ENCODE results near the gene ADAMTS17. TPM values are rescaled to one million over a fixed set of nuclear protein-coding genes. Genes with fewer than 3 reads are reported as not detected.

The ADAMTS17 gene
- total RNA-seq, 1 experiment from 2014 or later: 3.2 TPM

- Histone ChIP-seq H3K4me3 (no peak overlapping the region), H3K79me2 (ENCODE audit: low read depth) (no peaks in the 10 kb centered on the region), H3K4me2 (no peak overlapping the region), H3K4me1 (replicated peaks; ENCODE audit: insufficient read depth) (no peaks in the 10 kb centered on the region), H3K9me2 (ENCODE audit: insufficient read depth) (no peaks in the 10 kb centered on the region; the same call in 1 of the 2 replicates), H3K9me3 (ENCODE audit: insufficient read depth, low read depth) (no peaks in the 10 kb centered on the region), H3K27me3 (ENCODE audit: insufficient read depth, low read depth) (no peaks in the 10 kb centered on the region), H3K36me3 (ENCODE audit: low read depth) (no peaks in the 10 kb centered on the region), H3K27ac (no peak overlapping the region), H2AFZ (no peak overlapping the region), H4K20me1 (ENCODE audit: insufficient read depth) (no peaks in the 10 kb centered on the region), H3F3A (ENCODE audit: insufficient read depth, low read depth) (no peaks in the 10 kb centered on the region)
- POLR2A ChIA-PET (ENCODE audit: unreplicated experiment): no interaction called here
- CTCF ChIA-PET: no interaction called here
- no peak for DNase-seq
- no TSS peak for BruUV-seq (replicated peaks)
- intact Hi-C loops (cut with micrococcal nuclease; ENCODE audit: unreplicated experiment): no loop called here
- TF ChIP-seq CTCF (conservative IDR thresholded peaks at IDR 0.05) (no peak), EZH2 (IDR thresholded peaks at IDR 0.05; ENCODE audit: low read depth) (no peak)
Measured at GRCh38 chr15:100314809-100315400, 26.9 kb downstream of the ADAMTS17 start.

- Histone ChIP-seq H3K79me2 (ENCODE audit: low read depth) (no peaks in the 10 kb centered on the region), H2AFZ (no peak overlapping the region), H3K27ac (no peak overlapping the region), H4K20me1 (ENCODE audit: insufficient read depth) (no peaks in the 10 kb centered on the region), H3K4me1 (replicated peaks; ENCODE audit: insufficient read depth) (no peaks in the 10 kb centered on the region), H3K36me3 (ENCODE audit: low read depth) (no peaks in the 10 kb centered on the region), H3K9me2 (ENCODE audit: insufficient read depth) (no peaks in the 10 kb centered on the region), H3K4me2 (no peak overlapping the region), H3K27me3 (ENCODE audit: insufficient read depth, low read depth) (no peaks in the 10 kb centered on the region), H3K9me3 (ENCODE audit: insufficient read depth, low read depth) (no peaks in the 10 kb centered on the region), H3F3A (ENCODE audit: insufficient read depth, low read depth) (no peaks in the 10 kb centered on the region), H3K4me3 (no peak overlapping the region)
- no peak for DNase-seq
- TF ChIP-seq CTCF (conservative IDR thresholded peaks at IDR 0.05) (no peak), EZH2 (IDR thresholded peaks at IDR 0.05; ENCODE audit: low read depth) (no peak)
- intact Hi-C loops (cut with micrococcal nuclease; ENCODE audit: unreplicated experiment): no loop called here
- ChIA-PET CTCF (no interaction called here), POLR2A (ENCODE audit: unreplicated experiment) (no interaction called here)
- BruUV-seq (replicated peaks): no TSS peak
Measured at GRCh38 chr15:100311833-100312476, 29.8 kb downstream of the ADAMTS17 start.

DNA sequence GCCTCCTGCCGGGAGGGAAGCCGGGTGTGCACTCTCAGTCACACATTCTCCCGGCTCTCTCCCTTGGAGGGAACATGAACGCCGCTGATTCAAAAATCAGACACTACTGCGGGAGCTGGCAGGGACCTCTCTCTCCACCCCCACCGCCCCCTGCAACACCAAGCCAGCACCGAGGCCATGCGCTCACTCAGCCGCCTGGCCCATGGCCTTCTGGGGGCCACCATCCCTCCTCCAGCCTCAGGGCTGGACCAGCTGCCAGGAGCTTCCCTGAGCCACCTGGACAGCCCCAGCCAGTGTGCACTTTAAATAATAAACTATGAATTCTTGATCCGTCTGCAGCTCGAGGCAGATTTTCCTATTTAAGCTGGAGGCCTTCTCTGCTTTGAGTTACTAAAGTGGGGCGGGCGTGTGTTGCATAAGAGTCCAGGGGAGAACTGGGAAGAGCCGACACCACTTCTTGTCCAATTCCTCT, 30.6 kb downstream of the ADAMTS17 start:
- Histone ChIP-seq H4K20me1 (ENCODE audit: insufficient read depth) (no peaks in the 10 kb centered on the region; the same call in 1 of the 2 replicates), H3K9me3 (ENCODE audit: insufficient read depth, low read depth) (no peaks in the 10 kb centered on the region), H3K79me2 (ENCODE audit: low read depth) (no peaks in the 10 kb centered on the region), H3K27me3 (ENCODE audit: insufficient read depth, low read depth) (no peaks in the 10 kb centered on the region), H3K4me3 (no peak overlapping the region), H3K4me2 (no peak overlapping the region), H2AFZ (no peak overlapping the region), H3K36me3 (ENCODE audit: low read depth) (no peaks in the 10 kb centered on the region), H3F3A (ENCODE audit: insufficient read depth, low read depth) (no peaks in the 10 kb centered on the region), H3K27ac (no peak overlapping the region), H3K9me2 (ENCODE audit: insufficient read depth) (no peaks in the 10 kb centered on the region), H3K4me1 (replicated peaks; ENCODE audit: insufficient read depth) (no peaks in the 10 kb centered on the region)
- no peak for TF ChIP-seq EZH2 (IDR thresholded peaks at IDR 0.05; ENCODE audit: low read depth)
- no peak for TF ChIP-seq CTCF (conservative IDR thresholded peaks at IDR 0.05)
- CTCF ChIA-PET: no interaction called here
- intact Hi-C loops (cut with micrococcal nuclease; ENCODE audit: unreplicated experiment): no loop called here
- BruUV-seq (replicated peaks): no TSS peak
- POLR2A ChIA-PET (ENCODE audit: unreplicated experiment): interaction anchor here (0.6 kb wide), 1 partner anchor 835 kb away, joined by 37 read pairs; no protein-coding TSS in a partner anchor
- no peak for DNase-seq
